ENCODE results near the gene DBX1. TPM values are rescaled to one million over a fixed set of nuclear protein-coding genes. Genes with fewer than 3 reads are reported as not detected.

The DBX1 gene
- total RNA-seq, 2 donors from 2014 or later = not detected

DNA sequence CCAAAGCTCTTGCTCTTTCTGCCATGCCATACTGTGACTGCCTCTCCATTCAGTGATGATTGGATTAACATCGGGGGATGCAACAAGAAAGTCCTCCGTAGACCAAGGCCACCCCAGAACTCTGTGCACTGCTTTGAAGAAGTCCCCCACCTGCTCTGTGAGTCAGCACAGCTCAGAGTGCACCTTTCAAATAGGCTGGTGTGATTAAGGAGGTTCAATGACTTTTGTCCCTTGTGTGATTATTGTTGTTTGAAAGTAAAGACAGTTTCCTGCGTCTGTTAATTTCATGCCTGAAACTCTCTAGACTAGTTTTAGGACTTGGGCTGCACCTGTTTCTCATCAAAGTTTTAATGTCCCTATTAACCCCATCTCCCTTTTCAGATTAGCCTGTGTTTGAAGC is 33.0 kb upstream of the DBX1 start:
- H3K27me3 Mint-ChIP-seq (ENCODE audit: insufficient read depth) = peaks cover 32% of the 10 kb centered on the region
- H3K4me1 Mint-ChIP-seq = peaks cover 1% of the 10 kb centered on the region

GRCh38 chr11:20192641-20193040 is 32.4 kb upstream of the DBX1 start:
- H3K36me3 ChIP-seq (ENCODE audit: control insufficient read depth, insufficient read depth, low read length) = no peaks in the 10 kb centered on the region
- no peaks in the 10 kb centered on the region for H3K4me1 ChIP-seq (ENCODE audit: control insufficient read depth, insufficient read depth, low read length)
- no peak for DNase-seq
- H3K4me3 ChIP-seq (ENCODE audit: low read length) = no peak overlapping the region
- TF ChIP-seq, protein P1, sequence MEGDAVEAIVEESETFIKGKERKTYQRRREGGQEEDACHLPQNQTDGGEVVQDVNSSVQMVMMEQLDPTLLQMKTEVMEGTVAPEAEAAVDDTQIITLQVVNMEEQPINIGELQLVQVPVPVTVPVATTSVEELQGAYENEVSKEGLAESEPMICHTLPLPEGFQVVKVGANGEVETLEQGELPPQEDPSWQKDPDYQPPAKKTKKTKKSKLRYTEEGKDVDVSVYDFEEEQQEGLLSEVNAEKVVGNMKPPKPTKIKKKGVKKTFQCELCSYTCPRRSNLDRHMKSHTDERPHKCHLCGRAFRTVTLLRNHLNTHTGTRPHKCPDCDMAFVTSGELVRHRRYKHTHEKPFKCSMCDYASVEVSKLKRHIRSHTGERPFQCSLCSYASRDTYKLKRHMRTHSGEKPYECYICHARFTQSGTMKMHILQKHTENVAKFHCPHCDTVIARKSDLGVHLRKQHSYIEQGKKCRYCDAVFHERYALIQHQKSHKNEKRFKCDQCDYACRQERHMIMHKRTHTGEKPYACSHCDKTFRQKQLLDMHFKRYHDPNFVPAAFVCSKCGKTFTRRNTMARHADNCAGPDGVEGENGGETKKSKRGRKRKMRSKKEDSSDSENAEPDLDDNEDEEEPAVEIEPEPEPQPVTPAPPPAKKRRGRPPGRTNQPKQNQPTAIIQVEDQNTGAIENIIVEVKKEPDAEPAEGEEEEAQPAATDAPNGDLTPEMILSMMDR (conservative IDR thresholded peaks at IDR 0.05) = no peak
- H3K36me3 Mint-ChIP-seq (ENCODE audit: low read depth) = no peaks in the 10 kb centered on the region
- H3K4me3 Mint-ChIP-seq = no peak overlapping the region
- peaks cover 11% of the 10 kb centered on the region for H3K27me3 ChIP-seq (ENCODE audit: control insufficient read depth, insufficient read depth, low read length, poor library complexity, severe bottlenecking)
- no peaks in the 10 kb centered on the region for H3K4me1 Mint-ChIP-seq
- H3K9me3 Mint-ChIP-seq = no peaks in the 10 kb centered on the region
- H3K27ac Mint-ChIP-seq = no peak overlapping the region
- H3K27ac ChIP-seq (ENCODE audit: low read depth, low read length) = no peak overlapping the region
- no peak overlapping the region for H3K9ac ChIP-seq (ENCODE audit: extremely low read depth, low read length, poor library complexity, severe bottlenecking)
- no peaks in the 10 kb centered on the region for H3K9me3 ChIP-seq (ENCODE audit: control insufficient read depth, low read length)
- H3K27me3 Mint-ChIP-seq (ENCODE audit: insufficient read depth) = peaks cover 38% of the 10 kb centered on the region

More for the DNA sequence above, 33.0 kb upstream of the DBX1 start:
- Mint-ChIP-seq H3K4me3 (no peak overlapping the region), H3K36me3 (ENCODE audit: low read depth) (no peaks in the 10 kb centered on the region), H3K9me3 (no peaks in the 10 kb centered on the region), H3K27ac (no peak overlapping the region)
- 67 to 86% methylated on average over 3 of the region's 3 CpGs for WGBS, 2 experiments (ENCODE audit: insufficient coverage in 1 of 2, insufficient read length in 1 of 2)
- TF ChIP-seq, protein P1 (conservative IDR thresholded peaks at IDR 0.05) = no peak
- H3K36me3 ChIP-seq (ENCODE audit: control insufficient read depth, insufficient read depth, low read length) = no peaks in the 10 kb centered on the region
- no peak overlapping the region for H3K4me3 ChIP-seq (ENCODE audit: low read length)
- DNase-seq = no peak
- H3K27ac ChIP-seq (ENCODE audit: low read depth, low read length) = no peak overlapping the region
- no peak overlapping the region for H3K9ac ChIP-seq (ENCODE audit: extremely low read depth, low read length, poor library complexity, severe bottlenecking)
- no peaks in the 10 kb centered on the region for H3K9me3 ChIP-seq (ENCODE audit: control insufficient read depth, low read length)
- H3K4me1 ChIP-seq (ENCODE audit: control insufficient read depth, insufficient read depth, low read length) = no peaks in the 10 kb centered on the region
- peaks cover 8% of the 10 kb centered on the region for H3K27me3 ChIP-seq (ENCODE audit: control insufficient read depth, insufficient read depth, low read length, poor library complexity, severe bottlenecking)

- peaks cover 15% of the 10 kb centered on the region for H3K27me3 ChIP-seq (ENCODE audit: control insufficient read depth, insufficient read depth, low read length, poor library complexity, severe bottlenecking)
- peaks cover 37% of the 10 kb centered on the region for H3K27me3 Mint-ChIP-seq (ENCODE audit: insufficient read depth)
- no peaks in the 10 kb centered on the region for H3K4me1 ChIP-seq (ENCODE audit: control insufficient read depth, insufficient read depth, low read length)
- no peaks in the 10 kb centered on the region for H3K9me3 ChIP-seq (ENCODE audit: control insufficient read depth, low read length)
- H3K9ac ChIP-seq (ENCODE audit: extremely low read depth, low read length, poor library complexity, severe bottlenecking) = no peak overlapping the region
- 95 to 100% methylated on average over 2 of the region's 2 CpGs for WGBS, 2 experiments (ENCODE audit: insufficient coverage in 1 of 2, insufficient read length in 1 of 2)
- H3K9me3 Mint-ChIP-seq = no peaks in the 10 kb centered on the region
- H3K27ac ChIP-seq (ENCODE audit: low read depth, low read length) = no peak overlapping the region
- TF ChIP-seq, protein P1 (conservative IDR thresholded peaks at IDR 0.05) = no peak
- no peaks in the 10 kb centered on the region for H3K36me3 ChIP-seq (ENCODE audit: control insufficient read depth, insufficient read depth, low read length)
- no peaks in the 10 kb centered on the region for H3K4me1 Mint-ChIP-seq
- no peak overlapping the region for H3K4me3 ChIP-seq (ENCODE audit: low read length)
- no peak overlapping the region for H3K27ac Mint-ChIP-seq
- H3K4me3 Mint-ChIP-seq = no peak overlapping the region
- DNase-seq = no peak
- no peaks in the 10 kb centered on the region for H3K36me3 Mint-ChIP-seq (ENCODE audit: low read depth)
These were observed 31.9 kb upstream of the DBX1 start for GRCh38 chr11:20192151-20192550.
